GM18499 (cell line): ENCODE results near the gene CAPN9.
"Not testable (repeated sequence)": the region's sequence is repeated elsewhere in the genome, so short reads cannot be mapped to it uniquely, and the experiment has no call there.

Source experiments
- ATAC-seq: cut with Tn5 transposase; IDR thresholded peaks from one replicate; pipeline ENCODE4 v1.9.1; 2021; ENCODE audit warnings: moderate number of reproducible peaks; ENCODE audit not compliant: insufficient read depth, unreplicated experiment

Gene CAPN9

DNA sequence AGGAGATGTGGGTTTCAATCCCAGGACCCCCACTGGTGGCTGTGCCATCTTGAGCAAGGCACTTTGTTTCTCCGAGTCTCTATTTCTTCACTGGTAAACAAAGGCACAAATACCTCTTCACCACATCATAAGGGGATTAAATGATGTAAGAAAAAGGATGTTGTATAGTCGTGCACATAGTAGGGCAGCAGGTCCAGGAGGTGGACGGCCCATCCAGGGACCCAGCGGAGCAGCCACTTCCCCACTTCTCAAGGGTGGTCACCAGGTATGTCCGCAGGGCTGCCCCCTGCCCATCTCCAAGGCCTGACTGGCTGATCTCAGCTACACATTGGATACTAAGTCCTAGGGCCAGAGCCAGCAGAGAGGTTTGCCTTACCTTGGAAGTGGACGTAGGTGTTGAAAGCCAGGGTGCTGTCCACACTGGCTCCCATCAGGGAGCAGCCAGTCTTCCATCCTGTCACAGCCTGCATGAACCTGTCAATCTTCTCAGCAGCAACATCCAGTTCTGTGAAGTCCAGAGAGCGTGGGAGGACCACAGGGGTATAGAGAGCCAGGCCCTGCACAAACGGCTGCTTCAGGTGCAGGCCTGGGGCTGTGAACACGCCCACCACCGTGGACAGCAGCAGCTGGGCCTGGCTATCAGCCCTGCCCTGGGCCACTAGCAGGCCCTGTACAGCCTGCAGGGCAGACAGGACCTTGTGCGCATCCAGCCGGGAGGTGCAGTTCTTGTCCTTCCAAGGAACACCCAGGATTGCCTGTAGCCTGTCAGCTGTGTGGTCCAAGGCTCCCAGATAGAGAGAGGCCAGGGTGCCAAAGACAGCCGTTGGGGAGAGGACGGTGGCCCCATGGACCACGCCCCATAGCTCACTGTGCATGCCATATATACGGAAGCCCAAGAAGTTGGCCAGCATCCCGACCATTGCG lies 37.3 kb upstream of the CAPN9 start:
- ATAC-seq: no peak

DNA sequence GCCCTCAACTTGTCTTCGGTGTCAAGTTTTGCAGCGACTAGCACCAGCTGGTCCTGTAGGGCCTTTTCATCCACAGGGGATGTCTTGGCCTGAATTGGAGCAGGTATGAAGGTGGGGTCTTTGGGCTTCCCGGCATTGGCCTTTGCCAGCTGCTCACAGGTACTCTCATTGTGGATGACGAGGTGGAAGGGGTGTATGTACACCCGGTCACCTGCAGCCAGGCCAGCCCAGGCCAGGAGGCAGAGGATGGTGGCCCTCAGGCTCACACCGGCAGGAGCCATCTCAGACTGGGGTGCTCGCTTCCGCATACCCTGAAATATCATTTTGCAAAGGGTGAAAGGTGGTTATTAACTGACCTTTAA lies 36.7 kb upstream of the CAPN9 start:
- ATAC-seq: no peak

DNA sequence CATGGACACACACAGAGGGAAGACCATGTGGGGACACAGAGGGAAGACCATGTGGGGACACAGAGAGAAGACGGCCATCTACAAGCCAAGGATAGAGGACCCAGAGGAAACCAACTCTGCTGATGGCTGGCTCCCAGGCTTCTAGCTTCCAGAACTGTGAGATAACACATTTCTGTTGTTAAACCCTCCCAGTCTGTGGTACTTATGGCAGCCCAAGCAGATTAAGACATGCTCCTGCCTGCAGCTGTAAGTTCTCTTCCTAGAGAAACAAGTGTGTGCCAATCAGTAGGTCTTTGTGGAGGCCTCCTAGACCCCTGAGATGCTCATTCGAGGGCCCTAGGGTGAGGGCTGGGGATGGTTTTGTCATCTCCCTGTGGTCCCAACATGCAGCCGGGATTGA lies 35.9 kb upstream of the CAPN9 start:
- no peak for ATAC-seq

DNA sequence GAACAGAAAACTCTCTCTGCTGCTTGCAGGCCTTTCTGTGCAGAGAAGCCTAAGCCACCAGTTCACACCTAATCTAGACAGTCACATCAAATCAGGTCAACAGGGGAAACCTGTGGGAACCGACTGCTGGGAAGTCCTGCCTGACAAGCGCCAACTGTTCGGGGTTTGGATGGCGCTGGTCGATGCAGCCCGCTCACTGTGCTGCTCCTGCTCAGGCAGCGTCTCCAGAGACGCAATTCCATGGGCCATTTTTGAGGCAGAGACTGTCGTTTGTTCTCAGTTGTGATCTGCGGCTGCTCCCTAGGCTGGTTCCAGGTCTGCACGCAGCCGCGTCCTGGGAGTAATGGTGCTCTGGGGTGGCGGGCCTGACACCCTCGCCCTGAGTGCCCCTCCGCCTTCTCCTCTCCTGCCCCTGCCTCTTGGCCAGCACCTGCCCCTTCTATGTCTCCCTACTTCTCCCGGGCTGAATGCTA lies 34.7 kb upstream of the CAPN9 start:
- ATAC-seq: no peak

DNA sequence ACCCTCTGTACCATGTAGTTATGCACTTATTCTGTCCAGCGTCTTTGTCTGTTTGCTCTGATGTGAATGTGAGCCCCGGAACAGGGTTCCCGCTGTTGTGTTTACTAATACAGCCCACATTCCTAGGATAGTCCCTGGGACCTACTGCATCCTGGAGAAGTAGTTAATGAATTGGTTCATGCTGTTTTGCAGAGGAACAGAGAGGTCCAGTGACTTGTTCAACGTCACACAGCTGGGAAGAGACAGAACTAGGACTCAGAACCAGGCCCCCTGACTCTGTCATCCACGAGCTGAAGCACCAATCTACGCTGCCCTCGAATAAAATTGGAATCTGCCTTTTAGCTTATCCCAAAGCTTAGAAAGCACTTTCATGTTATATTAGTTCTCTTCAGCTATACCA lies 34.0 kb upstream of the CAPN9 start:
- no peak for ATAC-seq

DNA sequence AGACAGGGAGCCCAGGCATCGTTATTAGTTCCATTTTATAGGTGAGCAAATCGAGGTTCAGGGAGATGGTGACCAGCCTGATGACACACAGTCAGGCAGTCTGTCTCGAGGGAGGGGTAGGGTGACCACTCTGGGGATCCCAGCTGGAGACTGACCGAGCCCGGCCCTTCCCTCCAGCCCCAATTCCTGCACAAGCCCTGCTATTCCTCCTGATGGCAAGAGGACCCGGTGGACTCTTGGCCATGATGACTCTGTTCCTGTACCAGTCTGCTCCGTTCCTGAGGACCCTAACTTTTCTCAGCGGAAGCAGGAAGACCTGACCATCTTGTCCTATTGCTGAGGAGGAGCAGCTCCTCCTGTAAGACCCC lies 33.7 kb upstream of the CAPN9 start:
- ATAC-seq: no peak

DNA sequence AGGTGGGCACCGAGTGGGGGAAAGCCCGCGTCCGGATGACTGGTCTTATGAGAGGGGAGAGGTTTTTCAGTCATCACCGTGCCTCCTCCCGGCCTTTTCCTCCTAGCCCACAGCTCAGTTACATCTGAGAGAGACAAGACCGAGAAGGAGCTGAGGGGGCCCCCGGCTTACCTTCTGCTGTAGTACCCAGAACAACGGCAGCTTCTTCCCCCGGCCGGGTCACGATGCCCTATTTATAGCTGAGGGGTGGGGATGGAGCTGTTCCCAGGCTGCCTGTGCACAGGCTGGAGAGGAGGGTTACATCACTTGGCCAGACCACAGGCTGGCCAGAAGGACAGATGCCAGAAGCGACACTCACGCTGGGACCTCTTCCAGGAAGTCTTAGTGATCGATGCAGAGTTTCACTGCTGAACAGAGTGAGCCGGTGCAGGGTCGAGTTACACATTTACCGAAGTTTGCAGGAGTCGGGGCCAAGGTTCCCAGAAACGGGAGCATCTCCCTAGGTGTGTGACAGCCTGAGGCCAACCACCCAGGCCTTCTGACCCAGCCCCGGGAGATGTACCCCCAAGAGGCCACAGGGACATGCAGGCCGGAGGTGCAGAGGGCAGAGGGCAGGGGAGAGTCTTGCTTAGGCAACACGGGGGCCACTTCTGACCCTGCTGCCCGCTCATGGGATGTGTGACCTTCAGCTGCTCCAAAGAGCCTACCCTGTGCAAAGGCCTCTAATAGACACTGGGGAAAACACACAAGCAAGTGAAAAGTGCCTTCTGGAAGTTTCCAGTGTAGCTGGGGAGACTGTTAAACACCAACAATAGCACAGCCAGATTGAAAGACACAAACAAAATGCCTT lies 33.0 kb upstream of the CAPN9 start, which contains the start of gene AGT:
Gene AGT (minus strand): TSS at position 208 of the 850 bp plus-strand sequence. CDS start 3,299 bp downstream, outside the sequence.
- no peak for ATAC-seq

DNA sequence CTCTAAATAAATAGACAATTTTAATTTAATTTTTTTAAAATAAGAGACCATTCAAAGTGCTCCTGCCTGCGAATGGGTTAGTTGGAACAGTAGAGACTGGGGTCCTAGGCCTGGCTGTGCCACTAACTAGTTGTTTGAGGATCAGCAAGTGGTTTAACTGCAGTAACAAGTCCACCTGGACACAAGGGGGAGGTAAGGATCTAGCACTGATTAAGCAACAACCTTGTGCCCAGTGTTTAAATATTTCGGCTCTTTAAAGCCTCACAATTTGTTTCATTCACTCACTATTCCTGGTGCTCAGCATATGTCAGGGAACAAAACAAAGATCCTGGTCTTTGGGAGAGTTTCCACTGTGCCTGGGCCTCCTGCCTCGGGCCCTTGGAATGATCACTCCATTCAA lies 31.7 kb upstream of the CAPN9 start:
- ATAC-seq: no peak

DNA sequence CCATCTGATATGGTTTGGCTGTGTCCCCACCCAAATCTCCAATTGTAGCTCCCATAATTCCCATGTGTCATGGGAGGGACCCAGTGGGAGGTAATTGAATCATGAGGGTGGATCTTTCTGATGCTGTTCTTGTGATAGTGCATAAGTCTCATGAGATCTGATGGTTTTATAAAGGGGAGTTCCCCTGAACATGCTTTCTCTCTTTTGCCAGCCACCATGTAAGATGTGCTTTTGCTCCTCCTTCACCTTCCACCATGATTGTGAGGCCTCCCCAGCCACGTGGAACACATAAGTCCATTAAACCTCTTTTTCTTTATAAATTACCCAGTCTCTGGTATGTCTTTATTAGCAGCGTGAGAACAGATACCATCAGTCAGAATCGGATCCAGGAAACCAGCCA lies 30.7 kb upstream of the CAPN9 start:
- ATAC-seq: not testable (repeated sequence)

DNA sequence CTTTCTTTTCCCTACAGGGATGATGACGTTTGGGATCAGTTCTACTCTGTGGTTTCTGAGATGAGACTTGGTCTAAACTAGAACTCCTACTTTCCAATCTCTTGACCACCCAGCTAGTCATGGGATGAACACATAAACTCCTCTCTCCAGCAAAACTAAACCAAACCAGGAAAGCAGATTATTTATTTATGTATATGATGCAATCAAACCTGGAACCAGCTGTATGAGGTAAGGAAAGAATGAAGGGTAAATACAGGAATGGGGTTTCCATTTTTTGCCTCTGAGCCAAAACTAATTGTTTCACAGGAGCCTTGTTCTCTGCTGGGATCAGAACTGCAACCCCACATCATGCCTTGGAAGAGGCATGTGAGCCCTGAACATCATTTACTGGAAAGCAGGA lies 29.9 kb upstream of the CAPN9 start:
- no peak for ATAC-seq

DNA sequence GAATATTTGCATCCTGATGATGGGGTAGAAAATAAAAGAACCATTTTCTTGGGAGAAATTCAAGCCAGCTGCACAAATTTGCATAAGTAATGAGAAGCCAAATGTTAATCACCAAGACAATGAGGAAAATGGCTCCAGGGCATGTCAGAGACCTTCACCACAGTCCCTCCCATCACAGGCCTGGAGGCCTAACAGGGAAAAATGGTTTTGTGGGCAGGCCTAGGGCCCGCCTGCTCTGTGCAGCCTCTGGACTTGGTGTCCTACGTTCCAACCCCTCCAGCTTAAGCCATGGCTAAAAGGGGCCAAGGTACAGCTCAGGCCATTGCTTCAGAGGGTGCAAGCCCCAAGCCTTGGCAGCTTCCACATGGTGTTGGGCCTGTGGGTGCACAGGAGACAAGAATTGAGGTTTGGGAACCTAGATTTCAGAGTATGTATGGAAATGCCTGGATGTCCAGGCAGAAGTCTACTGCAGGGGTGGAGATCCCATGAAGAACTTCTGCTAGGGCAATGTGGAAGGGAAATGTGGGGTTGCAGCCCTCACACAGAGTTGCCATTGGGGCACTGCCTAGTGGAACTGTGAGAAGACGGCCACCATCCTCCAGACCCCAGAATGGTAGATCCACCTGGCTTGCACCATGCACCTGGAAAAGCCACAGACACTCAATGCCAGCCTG lies 25.2 kb upstream of the CAPN9 start:
- not testable (repeated sequence) for ATAC-seq

DNA sequence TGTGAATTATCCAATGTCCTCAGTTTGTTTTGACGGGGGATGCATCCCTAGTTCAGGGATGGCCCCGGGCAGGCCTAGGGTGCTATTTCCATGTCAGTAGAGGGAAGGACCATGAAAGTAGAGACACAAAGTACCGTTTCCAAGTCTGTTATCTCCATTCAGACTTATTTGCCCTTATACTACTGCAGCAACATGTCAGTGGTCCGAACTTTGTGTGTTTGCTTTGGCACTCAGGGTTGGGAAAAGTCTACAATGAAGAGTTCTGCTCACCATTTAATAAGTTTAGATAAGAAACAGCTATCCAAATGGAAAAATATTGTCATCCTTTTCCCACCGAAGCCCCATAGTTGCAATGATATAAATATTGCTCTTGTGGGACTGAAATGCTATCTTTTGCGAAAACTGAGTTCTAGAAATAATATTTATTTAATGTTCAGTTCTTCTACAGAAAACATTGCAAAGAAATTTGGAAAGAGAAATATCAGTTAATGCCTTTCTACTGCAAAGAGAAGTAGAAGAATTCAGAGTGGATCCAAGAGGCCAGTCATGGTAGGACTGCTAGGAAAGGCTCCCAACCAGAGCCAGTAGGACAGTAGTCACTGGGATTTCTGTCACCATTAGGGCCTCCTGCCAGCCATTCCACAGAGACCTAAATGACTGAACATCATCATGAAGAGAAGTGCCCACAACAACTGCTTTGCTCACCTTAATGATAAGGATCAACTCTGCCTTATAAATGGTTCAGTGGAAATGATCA lies 21.8 kb upstream of the CAPN9 start:
- no peak for ATAC-seq

DNA sequence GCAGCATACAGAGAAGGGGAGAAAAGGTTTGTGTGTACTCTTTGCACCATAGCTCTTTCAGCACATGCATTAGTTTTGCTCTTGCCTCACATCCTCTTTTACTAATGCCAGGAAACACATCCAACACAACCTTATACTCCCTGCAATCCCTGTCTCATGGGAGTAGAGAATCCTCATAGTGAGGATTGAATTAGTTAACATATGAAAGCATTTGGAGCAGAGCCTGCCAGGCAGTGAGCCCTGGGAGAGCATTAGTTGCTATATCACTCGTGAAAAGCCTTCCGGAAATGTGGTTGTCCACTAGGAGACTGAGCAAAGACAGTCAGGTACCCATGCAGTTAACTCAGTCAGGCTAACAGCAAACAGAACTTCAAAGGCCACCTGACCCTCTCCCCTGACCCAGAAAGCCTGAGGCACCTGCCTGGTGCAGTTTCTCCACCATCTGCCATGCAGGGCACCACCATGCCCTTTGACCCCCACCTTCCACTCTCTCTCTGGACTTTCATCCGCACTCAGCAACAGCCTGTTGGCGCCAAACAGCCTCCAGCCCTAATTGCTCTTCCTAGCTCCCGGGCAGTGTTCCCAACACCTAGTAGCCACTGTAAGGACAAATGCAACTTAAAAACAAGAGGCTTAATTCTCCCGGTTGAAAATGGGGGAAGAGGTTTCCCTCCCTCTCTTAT lies 18.3 kb upstream of the CAPN9 start:
- no peak for ATAC-seq

DNA sequence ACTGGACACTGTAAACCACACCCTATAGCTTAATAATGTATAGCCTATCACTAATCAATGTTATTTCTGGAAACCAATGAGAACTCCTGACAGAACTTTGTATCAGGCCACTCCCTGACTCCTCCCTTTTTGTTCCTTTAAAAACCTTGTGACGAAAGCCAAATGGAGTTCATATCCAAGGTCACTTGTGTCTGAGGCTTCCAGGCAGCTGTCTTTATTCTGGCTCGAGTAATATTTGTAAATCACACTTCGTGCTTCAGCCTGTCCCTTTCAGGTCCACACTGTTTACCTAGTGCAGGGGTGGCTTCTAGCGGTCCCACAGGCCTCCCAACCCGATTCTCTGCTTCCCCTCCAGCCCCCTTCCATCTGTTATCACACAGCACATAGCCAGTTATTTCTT lies 16.2 kb upstream of the CAPN9 start:
- no peak for ATAC-seq

DNA sequence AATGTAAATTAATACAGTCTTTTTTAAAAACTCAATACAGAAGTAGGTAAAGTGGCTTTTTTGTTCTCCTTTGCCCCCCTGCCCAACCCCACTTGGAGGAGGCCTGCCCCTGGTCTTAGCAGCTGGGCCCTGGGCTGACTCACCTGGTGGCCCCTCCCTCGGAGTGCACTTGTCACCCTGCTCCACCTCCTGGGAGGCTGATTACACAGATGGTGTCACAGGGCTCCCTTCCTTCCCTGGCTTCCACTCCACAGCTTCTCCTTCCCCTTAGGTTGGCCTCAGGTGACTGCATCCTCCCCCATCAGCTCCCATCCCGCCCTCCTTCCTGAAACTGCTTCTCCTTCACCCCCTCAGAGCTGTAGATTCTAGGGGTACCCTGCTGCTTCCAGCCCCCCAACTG lies 11.7 kb upstream of the CAPN9 start:
- ATAC-seq: no peak

DNA sequence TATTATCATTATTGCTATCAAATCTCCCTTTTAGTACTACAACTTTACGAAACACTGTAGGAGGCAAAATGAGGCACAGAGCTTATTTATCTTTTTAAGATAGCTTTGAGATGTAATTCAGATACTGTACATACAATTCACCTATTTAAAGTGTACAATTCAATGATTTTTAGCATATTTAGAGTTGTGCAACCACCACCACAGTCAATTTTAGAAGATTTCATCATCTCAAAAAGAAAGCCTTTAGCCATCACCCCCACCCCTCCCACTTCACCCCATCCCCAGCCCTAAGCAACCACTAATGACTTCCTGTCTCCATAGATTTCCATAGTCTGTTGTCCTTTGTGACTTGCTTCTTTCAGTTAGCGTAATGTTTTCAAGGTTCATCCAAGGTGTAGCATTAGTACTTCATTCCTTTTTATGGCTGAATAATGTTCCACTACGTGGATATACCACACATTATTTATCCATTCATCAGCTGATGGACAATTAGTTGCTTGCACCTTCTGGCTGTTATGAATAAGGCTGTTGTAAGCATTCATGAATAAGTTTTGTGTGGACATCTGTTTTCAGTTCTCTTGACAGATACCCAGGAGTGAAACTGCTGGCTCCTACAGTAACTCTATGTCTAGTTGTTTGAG lies 9.4 kb upstream of the CAPN9 start:
- ATAC-seq: no peak

DNA sequence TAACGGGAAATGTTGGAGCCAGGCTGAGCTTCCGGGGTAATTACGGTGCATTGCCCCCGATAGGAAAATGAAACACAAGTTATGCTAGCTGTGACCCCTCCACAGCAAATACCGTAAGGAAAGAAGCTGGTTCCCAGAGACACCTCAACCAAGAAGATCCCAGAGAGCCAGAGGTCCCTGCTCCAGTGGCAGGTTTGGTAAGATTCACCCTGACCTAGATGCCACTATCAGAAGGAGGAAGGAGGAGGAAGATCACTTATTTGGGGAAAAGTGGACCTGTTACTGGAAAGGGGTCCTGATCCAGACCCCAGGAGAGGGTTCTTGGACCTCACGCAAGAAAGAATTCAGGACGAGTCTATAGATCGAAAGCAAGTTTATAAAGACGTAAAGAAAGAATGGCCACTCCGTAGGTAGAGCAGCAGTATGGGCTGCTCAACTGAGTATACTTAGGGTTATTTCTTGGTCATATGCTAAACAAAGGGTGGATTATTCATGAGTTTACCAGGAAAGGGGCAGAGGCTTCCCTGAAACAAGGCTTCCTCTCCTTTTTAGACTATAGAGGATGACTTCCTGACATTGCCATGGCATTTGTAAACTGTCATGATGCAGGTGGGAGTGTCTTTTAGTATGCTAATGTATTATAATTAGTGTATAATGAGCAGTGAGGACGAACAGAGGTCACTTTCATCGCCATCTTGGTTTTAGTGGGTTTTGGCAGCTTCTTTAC lies 7.5 kb upstream of the CAPN9 start:
- ATAC-seq: no peak

DNA sequence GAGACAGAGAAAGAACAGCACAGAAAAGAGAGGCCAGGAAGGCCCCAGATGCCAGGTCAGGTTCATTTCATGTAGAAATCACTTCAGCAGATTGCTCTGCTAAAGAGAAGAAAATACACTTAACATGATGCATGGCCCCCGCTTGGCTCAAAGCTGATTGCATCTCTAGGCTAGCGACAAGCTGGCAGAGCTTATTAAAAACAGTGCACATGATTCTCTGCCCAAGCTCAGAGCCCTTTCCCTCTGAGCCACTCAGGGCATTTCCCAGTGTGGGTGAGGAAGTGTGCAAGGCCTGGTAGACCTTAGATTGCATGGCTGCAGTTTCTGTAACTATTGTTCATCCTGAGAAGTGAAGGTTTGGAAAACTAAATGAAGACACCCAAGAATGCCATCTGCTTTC lies 3.3 kb upstream of the CAPN9 start:
- ATAC-seq: no peak
